ENCODE measurements around the gene EXOSC6.
"Not testable (repeated sequence)": the region's sequence is repeated elsewhere in the genome, so short reads cannot be mapped to it uniquely, and the experiment has no call there.

GRCh38 chr16:70204668-70205405 is 46.9 kb downstream of the EXOSC6 start:
- TF ChIP-seq, protein P1, sequence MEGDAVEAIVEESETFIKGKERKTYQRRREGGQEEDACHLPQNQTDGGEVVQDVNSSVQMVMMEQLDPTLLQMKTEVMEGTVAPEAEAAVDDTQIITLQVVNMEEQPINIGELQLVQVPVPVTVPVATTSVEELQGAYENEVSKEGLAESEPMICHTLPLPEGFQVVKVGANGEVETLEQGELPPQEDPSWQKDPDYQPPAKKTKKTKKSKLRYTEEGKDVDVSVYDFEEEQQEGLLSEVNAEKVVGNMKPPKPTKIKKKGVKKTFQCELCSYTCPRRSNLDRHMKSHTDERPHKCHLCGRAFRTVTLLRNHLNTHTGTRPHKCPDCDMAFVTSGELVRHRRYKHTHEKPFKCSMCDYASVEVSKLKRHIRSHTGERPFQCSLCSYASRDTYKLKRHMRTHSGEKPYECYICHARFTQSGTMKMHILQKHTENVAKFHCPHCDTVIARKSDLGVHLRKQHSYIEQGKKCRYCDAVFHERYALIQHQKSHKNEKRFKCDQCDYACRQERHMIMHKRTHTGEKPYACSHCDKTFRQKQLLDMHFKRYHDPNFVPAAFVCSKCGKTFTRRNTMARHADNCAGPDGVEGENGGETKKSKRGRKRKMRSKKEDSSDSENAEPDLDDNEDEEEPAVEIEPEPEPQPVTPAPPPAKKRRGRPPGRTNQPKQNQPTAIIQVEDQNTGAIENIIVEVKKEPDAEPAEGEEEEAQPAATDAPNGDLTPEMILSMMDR (IDR thresholded peaks at IDR 0.05) = not testable (repeated sequence)
- TF ChIP-seq POLR2AphosphoS5 (IDR thresholded peaks at IDR 0.05) = not testable (repeated sequence)

Measured in suprapubic skin (tissue), 3 donors.